NCI-H2029 treated with DMSO at 0.1 percent for 48 hours (cell line): ENCODE data around the gene PRRX1.

ENCODE experiments used
- DNase-seq: peaks from one replicate; lab custom pipeline; 2025; lab: John Stamatoyannopoulos, UW

PRRX1 gene

GRCh38 chr1:170692866-170693575, 29.1 kb downstream of the PRRX1 start:
- no peak for DNase-seq

- no peak for DNase-seq
Observed at GRCh38 chr1:170694172-170694926, 30.4 kb downstream of the PRRX1 start.

- DNase-seq = no peak
Observed at GRCh38 chr1:170695955-170696590, 32.1 kb downstream of the PRRX1 start.

- DNase-seq = no peak
Observed at GRCh38 chr1:170696591-170697290, 32.8 kb downstream of the PRRX1 start.

GRCh38 chr1:170697316-170697715, 33.4 kb downstream of the PRRX1 start:
- DNase-seq = no peak

GRCh38 chr1:170698301-170699275, 34.7 kb downstream of the PRRX1 start:
- DNase-seq = no peak

GRCh38 chr1:170699696-170700095, 35.8 kb downstream of the PRRX1 start:
- no peak for DNase-seq

GRCh38 chr1:170700842-170701615, 37.1 kb downstream of the PRRX1 start:
- DNase-seq = no peak

- no peak for DNase-seq
Observed at GRCh38 chr1:170701962-170702361, 38.0 kb downstream of the PRRX1 start.

- no peak for DNase-seq
Observed at GRCh38 chr1:170703591-170703990, 39.7 kb downstream of the PRRX1 start.

GRCh38 chr1:170704256-170704655, 40.3 kb downstream of the PRRX1 start:
- no peak for DNase-seq

GRCh38 chr1:170705981-170706380, 42.0 kb downstream of the PRRX1 start:
- no peak for DNase-seq

- DNase-seq = no peak
Observed at GRCh38 chr1:170707117-170707516, 43.2 kb downstream of the PRRX1 start.

GRCh38 chr1:170707959-170708655, 44.2 kb downstream of the PRRX1 start:
- DNase-seq = no peak

- DNase-seq = no peak
Observed at GRCh38 chr1:170711682-170712081, 47.8 kb downstream of the PRRX1 start.

GRCh38 chr1:170714163-170714562, 50.2 kb downstream of the PRRX1 start:
- DNase-seq = no peak

- no peak for DNase-seq
Observed at GRCh38 chr1:170714938-170715337, 51.0 kb downstream of the PRRX1 start.

- no peak for DNase-seq
Observed at GRCh38 chr1:170716835-170717429, 53.0 kb downstream of the PRRX1 start.

- DNase-seq = no peak
Observed at GRCh38 chr1:170720661-170721060, 56.7 kb downstream of the PRRX1 start.
